ENCODE results near the gene ZNF19.
"Not testable (repeated sequence)": the region's sequence is repeated elsewhere in the genome, so short reads cannot be mapped to it uniquely, and the experiment has no call there.

ZNF19 gene

DNA sequence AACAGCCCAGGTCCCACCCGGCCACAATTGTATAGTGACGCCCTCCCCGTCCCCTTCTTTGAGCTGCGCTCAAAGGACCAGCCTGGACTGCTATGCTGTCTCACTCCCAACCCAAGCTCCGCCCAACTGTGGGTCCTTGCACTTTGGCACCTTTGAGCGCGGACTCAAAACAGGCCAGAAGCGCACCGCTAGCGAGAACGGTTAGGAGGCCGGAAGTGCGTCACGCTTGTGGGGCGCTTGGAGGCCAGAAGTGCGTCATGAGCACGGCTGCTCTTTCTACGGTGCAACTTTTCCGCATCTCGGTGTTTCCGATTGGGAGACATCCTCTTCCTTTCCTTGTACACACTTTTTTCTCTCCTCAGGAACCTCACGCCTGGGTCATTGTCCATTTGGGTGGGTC, at the start of gene ZNF19:
ZNF19 (minus strand) TSS at position 203 of the 400 bp plus-strand sequence. CDS start 7,210 bp downstream, outside the sequence.
- DNase-seq: no peak

DNA sequence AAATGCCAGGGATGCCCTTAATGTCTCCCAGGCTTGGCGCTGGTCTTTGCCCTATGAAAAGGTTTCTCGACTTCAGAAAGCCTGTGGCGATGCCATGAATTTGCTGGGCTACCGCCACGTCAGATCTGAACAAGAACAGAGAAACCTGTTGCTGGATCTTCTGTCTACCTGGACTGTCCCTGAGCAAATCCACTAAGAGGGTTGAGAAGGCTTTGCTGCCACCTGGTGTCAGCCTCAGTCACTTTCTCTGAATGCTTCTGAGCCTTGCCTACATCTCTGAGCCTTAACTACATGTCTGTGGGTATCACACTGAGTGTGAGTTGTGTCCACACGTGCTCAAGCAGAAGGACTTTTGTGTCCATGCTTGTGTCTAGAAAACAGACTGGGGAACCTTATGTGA, 48.5 kb upstream of the ZNF19 start:
- peak; percentile 51 for DNase-seq

- no peak for DNase-seq
Measured at GRCh38 chr16:71536752-71537499, 47.8 kb upstream of the ZNF19 start.

DNA sequence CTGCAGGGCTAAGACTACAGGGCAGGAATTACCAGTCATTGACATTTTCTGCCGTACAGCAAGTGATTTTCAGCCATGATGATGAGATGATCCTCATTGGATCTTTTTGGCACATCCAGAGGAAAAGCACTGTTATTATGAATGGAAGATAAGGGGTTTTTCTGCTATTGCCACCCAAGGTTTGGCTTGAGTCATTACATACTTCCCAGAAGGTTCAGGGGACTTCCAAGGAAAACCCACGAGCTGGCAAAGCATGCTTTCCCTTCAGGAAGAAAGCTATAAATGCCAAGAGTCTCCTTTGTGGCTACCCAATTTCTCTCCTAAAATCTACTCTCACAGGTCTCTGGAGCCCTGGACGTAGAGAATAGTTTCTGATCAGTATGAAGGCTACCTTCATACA, 43.2 kb upstream of the ZNF19 start:
- no peak for DNase-seq

- DNase-seq: no peak
Measured at GRCh38 chr16:71528863-71529262, 39.7 kb upstream of the ZNF19 start.

GRCh38 chr16:71528257-71528656, 39.1 kb upstream of the ZNF19 start:
- DNase-seq: no peak

GRCh38 chr16:71526111-71526631, 37.0 kb upstream of the ZNF19 start, which contains the start of gene CHST4:
Gene CHST4 (plus strand): TSS chr16:71526426. CDS start chr16:71536678, 10,252 bp downstream.
- DNase-seq: peak; percentile 56

- no peak for DNase-seq
Measured at GRCh38 chr16:71524566-71525553, 35.7 kb upstream of the ZNF19 start.

GRCh38 chr16:71520550-71520949, 31.4 kb upstream of the ZNF19 start:
- DNase-seq: no peak

DNA sequence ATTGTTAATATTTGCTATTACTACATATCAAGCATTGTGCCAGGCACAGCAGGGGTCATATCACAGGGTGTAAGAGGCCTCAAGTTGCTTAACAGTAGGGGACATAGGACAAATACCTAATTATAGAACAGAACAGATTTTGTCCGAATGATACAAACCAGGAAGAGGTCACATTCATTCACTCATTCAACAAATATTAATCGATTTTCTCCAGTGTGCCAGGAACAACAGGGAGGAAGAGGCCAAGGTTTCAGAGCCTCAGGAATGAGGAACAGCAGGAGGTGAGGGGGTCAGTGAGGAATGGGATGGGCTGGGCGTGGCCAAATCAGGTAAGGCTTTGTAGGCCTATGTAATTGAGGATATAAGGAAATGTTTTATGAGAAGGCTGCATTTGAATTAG, 25.9 kb upstream of the ZNF19 start:
- no peak for DNase-seq

GRCh38 chr16:71514476-71514875, 25.4 kb upstream of the ZNF19 start:
- DNase-seq: no peak

- no peak for DNase-seq
Measured at GRCh38 chr16:71513302-71513701, 24.2 kb upstream of the ZNF19 start.

- DNase-seq: no peak
Measured at GRCh38 chr16:71507061-71507460, 17.9 kb upstream of the ZNF19 start.

GRCh38 chr16:71504901-71505300, 15.8 kb upstream of the ZNF19 start:
- DNase-seq: no peak

DNA sequence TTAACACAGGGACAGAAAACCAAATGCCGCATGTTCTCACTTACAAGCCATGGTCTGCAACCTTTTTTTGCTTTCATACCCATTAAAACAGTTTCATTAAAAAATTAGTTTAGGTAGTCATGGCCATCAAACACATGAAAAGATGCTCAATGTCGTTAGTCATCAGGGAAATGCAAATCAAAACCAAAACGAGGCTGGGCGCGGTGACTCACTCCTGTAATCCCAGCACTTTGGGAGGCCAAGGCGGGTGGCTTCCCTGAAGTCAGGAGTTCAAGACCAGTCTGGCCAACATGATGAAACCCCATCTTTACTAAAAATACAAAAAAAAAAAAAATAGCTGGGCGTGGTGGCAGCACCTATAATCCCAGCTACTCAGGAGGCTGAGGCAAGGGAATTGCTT, 14.9 kb upstream of the ZNF19 start:
- DNase-seq: not testable (repeated sequence)

GRCh38 chr16:71501547-71501946, 12.4 kb upstream of the ZNF19 start:
- no peak for DNase-seq

DNA sequence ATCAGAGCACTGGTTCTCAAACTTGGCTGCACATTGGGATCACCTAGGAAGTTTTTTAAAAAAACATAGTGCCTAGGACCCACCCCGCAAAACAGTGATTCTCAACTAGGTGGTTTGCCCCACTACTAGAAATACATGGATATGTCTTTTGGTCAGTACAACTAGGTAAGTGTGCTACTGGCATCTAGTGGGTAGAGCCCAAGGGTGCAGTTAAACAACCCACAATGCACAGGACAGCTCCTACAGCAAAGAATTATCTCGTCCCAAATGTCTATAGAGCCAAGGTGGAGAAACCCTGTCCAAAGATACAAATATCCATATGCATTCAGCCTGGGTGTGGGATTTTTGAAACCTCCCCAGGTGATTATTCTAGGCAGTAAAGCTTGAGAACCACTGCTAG, 11.8 kb upstream of the ZNF19 start:
- DNase-seq: no peak

DNA sequence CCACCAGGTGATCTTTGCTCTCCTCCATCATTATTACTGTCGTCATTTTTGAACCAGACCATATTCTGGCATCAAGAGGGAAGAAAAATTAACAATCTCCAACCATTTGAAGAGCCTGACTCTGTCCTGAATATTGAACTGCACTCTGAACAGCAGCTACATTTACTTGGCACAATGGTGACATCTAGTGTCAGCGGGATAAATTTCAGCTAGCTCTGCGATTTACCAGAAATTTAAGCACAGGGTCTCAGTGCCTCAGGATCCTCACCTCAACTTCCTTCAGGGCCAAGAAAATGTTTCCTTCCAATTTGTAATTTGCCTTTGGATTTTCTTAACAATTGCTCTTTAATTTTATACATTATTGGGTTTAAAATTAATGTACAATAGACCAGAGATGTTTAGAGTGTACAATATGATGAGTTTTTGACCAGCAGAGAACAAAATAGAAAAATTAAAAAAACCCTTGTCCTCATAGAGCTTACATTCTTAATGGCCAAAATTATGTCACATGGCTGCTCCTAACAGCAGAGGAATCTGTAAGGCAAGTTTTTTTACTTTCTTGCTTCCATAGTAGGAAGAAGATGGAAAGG, 10.7 kb upstream of the ZNF19 start:
- peak; percentile 32 for DNase-seq

- no peak for DNase-seq
Measured at GRCh38 chr16:71498031-71498430, 8.9 kb upstream of the ZNF19 start.

DNA sequence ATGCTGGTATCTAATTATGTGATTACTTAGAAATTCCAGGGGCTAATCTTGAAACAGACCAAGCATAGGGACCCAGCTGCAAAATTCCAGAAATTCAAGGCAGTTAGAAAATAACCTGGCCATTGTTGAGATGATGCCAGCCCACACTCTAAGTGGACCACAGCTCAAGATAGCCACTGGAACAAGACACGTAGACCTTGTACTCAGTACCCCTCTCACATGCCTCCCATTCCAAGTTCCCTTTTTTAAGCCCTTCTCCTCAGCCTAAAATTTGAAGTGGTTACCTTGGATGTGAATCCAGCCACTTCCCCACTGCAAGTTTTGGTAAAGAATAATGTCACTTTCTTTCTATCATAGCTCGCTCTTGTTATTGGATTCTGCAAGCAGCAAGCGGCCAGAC, 4.1 kb upstream of the ZNF19 start:
- no peak for DNase-seq

DNA sequence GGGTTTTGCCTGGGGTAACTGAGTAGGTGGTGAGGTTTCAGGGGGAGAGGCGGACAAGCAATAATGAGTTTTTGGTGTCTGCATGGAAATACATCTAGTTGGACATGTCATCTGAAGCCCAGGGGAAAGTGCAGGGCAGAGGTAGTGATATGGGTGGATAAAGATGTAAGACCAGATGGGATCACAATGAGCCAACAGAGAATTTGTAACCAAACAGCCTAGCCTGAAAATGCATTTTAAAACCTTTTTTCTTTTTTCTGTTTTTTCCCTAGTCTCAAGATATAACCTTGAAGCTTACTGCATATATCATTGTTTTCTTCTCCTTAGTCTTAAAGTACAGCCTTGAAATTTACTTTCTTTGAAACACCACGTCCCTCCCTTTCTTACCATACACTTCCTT, 3.7 kb upstream of the ZNF19 start:
- no peak for DNase-seq

GRCh38 chr16:71491054-71491453, 1.9 kb upstream of the ZNF19 start:
- DNase-seq: no peak

DNA sequence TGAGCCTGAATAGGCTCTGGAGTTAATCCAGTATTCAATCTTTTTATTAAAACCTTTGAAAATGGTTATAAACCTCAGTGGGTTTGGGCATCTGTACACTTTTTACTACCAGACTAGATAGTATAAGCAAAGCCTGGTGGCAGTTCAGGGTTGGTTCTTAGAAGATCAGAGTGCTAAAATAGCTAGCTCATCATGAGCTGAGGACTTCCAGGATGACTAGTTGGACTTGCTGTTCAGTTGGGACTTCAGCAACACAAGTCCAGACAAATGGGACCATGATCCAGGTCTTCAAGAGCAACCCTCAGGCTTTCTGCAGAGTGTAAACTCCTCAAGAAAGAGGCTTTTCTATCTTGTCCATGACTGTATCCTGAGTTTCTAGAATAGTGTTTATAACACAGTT, 1.2 kb upstream of the ZNF19 start:
- DNase-seq: no peak
